HepG2 (cell line): ENCODE data around the gene FURIN. TPM values are rescaled to one million over a fixed set of nuclear protein-coding genes. Genes with fewer than 3 reads are reported as not detected.

ENCODE experiments used
- ARNTL ChIP-seq: sonication (generic); formaldehyde crosslinking; IDR thresholded peaks from 2 replicates; pipeline ENCODE4 v1.4.0; 2020; ENCODE audit warnings: mild to moderate bottlenecking, missing genetic modification reagents
- GABPA ChIP-seq, 2 experiments: IDR thresholded peaks; 2 replicates each; pipeline ENCODE4 v1.6.1; 2011 to 2016; ENCODE audit warnings: low read depth in 2 of 2, low read length in 1 of 2, missing biosample characterization in 1 of 2, missing genetic modification characterization in 1 of 2
- ISX ChIP-seq: sonication (generic); formaldehyde crosslinking; conservative IDR thresholded peaks from 2 replicates; pipeline ENCODE4 v1.5.0; 2020; ENCODE audit warnings: missing genetic modification reagents
- MAFK ChIP-seq, 2 experiments: IDR thresholded peaks in 1 of 2; conservative IDR thresholded peaks in 1 of 2; 2 replicates each; pipeline ENCODE4 v1.6.1; 2011; ENCODE audit warnings: improper control_type of control experiment in 2 of 2, low read length in 2 of 2
- MLLT10 ChIP-seq: sonication (generic); formaldehyde crosslinking; IDR thresholded peaks from 2 replicates; pipeline ENCODE4 v1.4.0; 2020; ENCODE audit warnings: missing genetic modification reagents
- MXD4 ChIP-seq: IDR thresholded peaks from 2 replicates; pipeline ENCODE4 v1.6.1; 2016; ENCODE audit warnings: mild to moderate bottlenecking, missing biosample characterization, missing genetic modification reagents
- TAF1 ChIP-seq: sonication (generic); formaldehyde crosslinking; IDR thresholded peaks from 2 replicates; pipeline ENCODE4 v1.4.0; 2020; ENCODE audit warnings: missing genetic modification reagents
- TRAFD1 ChIP-seq: sonication (generic); formaldehyde crosslinking; IDR thresholded peaks from 2 replicates; pipeline ENCODE4 v1.5.1; 2020; ENCODE audit warnings: missing genetic modification reagents, mild to moderate bottlenecking, borderline replicate concordance
- ZEB1 ChIP-seq: IDR thresholded peaks from 2 replicates; pipeline ENCODE4 v1.6.1; 2012; ENCODE audit warnings: mild to moderate bottlenecking, low read depth, inconsistent platforms; ENCODE audit not compliant: insufficient replicate concordance
- ZNF24 ChIP-seq: fragments of 450-650 bp; IDR thresholded peaks from 2 replicates; pipeline ENCODE4 v1.6.1; 2017; ENCODE audit warnings: antibody characterized with exemption, mild to moderate bottlenecking
- ZNF33A ChIP-seq: sonication (generic); formaldehyde crosslinking; IDR thresholded peaks from 2 replicates; pipeline ENCODE4 v1.5.1; 2020; ENCODE audit warnings: missing genetic modification reagents, mild to moderate bottlenecking, moderate library complexity, borderline replicate concordance
- ZNF580 ChIP-seq: IDR thresholded peaks from 2 replicates; pipeline ENCODE4 v1.6.1; 2016; ENCODE audit warnings: low read depth, borderline replicate concordance
- ZNF709 ChIP-seq: sonication (generic); formaldehyde crosslinking; IDR thresholded peaks from 2 replicates; pipeline ENCODE4 v1.5.0; 2020; ENCODE audit warnings: mild to moderate bottlenecking, missing genetic modification reagents
- ZNF75D ChIP-seq: sonication (generic); formaldehyde crosslinking; IDR thresholded peaks from 2 replicates; pipeline ENCODE4 v1.8.1; 2023; ENCODE audit warnings: missing genetic modification reagents, mild to moderate bottlenecking, borderline replicate concordance
- ZNF773 ChIP-seq: sonication (generic); formaldehyde crosslinking; IDR thresholded peaks from 2 replicates; pipeline ENCODE4 v1.4.0; 2020; ENCODE audit warnings: missing genetic modification reagents, borderline replicate concordance
- ZNF841 ChIP-seq: sonication (generic); formaldehyde crosslinking; IDR thresholded peaks from 2 replicates; pipeline ENCODE4 v1.8.1; 2023; ENCODE audit warnings: missing genetic modification reagents, borderline replicate concordance
- ZSCAN20 ChIP-seq: sonication (generic); formaldehyde crosslinking; IDR thresholded peaks from 2 replicates; pipeline ENCODE4 v1.4.0; 2020; ENCODE audit warnings: missing genetic modification reagents, mild to moderate bottlenecking, borderline replicate concordance
- polyA plus RNA-seq, 8 experiments: library from polyadenylated mRNA; depleted of rRNA in 3 of 8; stranded (reverse) in 7 of 8; unstranded in 1 of 8; fragments of >200 nt; fragmentation: Illumina TruSeq in 4 of 8; extraction: Trizol in 4 of 8; gene quantifications; 2 replicates each; pipeline versions ENCODE4 v1.2.1 to v1.2.3, GENCODE V29; 2011 to 2016; ENCODE audit warnings: low read depth in 4 of 8, missing spikeins in 1 of 8, mixed read lengths in 1 of 8; ENCODE audit not compliant: insufficient read depth in 1 of 8
- total RNA-seq, 5 experiments: library from RNA; depleted of rRNA; stranded (reverse); fragments of >200 nt; fragmentation: Illumina TruSeq; extraction: Trizol; gene quantifications; 2 replicates each; pipeline ENCODE4 v1.2.3, GENCODE V29; 2016; ENCODE audit warnings: low read depth in 1 of 5
- TF ChIP-seq, protein P1 (sequence below): sonication (generic); formaldehyde crosslinking; IDR thresholded peaks from 2 replicates; pipeline ENCODE4; 2020; ENCODE audit warnings: missing genetic modification reagents, mild to moderate bottlenecking, borderline replicate concordance
- TF ChIP-seq, protein P2 (sequence below): sonication (generic); formaldehyde crosslinking; IDR thresholded peaks from 2 replicates; pipeline ENCODE4 v1.9.0; 2022; ENCODE audit warnings: missing genetic modification reagents, mild to moderate bottlenecking, borderline replicate concordance
- TF ChIP-seq, protein P3 (sequence below): sonication (generic); formaldehyde crosslinking; IDR thresholded peaks from 2 replicates; pipeline ENCODE4 v1.5.0; 2020; ENCODE audit warnings: missing genetic modification reagents, mild to moderate bottlenecking, borderline replicate concordance
- TF ChIP-seq, protein P4 (sequence below): sonication (generic); formaldehyde crosslinking; IDR thresholded peaks from 2 replicates; pipeline ENCODE4 v1.8.1; 2023; ENCODE audit warnings: mild to moderate bottlenecking, moderate library complexity, missing genetic modification reagents

The FURIN gene
- total and polyA plus RNA-seq, 2 of the 13 experiments (the other 11 are each of a cell fraction or from before 2014, with no cell fraction given), result 15.2 to 17.4 TPM

DNA sequence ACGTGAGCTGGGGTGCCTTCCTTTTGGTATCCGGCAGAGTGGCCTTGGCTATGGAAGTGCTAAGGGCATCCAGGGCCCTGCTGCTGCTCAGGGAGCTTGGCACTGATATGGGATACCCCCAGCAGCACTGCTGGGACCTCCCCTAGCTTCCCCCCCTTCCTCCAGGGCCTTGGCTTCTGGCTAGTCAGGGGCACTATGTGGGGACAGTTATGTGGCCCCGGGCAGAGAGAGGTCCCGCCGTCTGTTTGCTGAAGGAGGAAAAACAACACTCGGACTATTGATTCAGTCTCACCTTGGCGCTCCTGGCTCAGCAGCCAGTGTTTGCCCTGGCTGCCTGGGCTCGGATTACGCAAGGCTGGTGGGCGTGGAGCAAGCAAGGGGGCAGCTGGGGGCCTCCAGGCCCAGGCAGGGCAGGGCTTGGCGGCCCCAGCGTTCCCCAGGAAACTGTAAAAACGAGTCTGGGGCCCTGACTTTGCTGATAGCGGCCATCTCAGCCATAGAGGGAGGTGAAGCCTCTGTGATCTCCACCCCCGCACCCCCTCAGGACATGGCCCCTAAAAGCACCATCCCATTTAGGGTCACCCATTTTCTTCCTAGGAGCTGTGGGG, 5.7 kb downstream of the FURIN start (continued):
- TF ChIP-seq, protein P1, sequence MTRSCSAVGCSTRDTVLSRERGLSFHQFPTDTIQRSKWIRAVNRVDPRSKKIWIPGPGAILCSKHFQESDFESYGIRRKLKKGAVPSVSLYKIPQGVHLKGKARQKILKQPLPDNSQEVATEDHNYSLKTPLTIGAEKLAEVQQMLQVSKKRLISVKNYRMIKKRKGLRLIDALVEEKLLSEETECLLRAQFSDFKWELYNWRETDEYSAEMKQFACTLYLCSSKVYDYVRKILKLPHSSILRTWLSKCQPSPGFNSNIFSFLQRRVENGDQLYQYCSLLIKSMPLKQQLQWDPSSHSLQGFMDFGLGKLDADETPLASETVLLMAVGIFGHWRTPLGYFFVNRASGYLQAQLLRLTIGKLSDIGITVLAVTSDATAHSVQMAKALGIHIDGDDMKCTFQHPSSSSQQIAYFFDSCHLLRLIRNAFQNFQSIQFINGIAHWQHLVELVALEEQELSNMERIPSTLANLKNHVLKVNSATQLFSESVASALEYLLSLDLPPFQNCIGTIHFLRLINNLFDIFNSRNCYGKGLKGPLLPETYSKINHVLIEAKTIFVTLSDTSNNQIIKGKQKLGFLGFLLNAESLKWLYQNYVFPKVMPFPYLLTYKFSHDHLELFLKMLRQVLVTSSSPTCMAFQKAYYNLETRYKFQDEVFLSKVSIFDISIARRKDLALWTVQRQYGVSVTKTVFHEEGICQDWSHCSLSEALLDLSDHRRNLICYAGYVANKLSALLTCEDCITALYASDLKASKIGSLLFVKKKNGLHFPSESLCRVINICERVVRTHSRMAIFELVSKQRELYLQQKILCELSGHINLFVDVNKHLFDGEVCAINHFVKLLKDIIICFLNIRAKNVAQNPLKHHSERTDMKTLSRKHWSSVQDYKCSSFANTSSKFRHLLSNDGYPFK, result peak; percentile 82; the same call in 1 of the 2 replicates
- no peak for TF ChIP-seq ZNF24
- TF ChIP-seq ISX (CRISPR knock-in tag), result no peak
- no peak for TF ChIP-seq ZNF75D (CRISPR knock-in tag)
- TF ChIP-seq, protein P2, sequence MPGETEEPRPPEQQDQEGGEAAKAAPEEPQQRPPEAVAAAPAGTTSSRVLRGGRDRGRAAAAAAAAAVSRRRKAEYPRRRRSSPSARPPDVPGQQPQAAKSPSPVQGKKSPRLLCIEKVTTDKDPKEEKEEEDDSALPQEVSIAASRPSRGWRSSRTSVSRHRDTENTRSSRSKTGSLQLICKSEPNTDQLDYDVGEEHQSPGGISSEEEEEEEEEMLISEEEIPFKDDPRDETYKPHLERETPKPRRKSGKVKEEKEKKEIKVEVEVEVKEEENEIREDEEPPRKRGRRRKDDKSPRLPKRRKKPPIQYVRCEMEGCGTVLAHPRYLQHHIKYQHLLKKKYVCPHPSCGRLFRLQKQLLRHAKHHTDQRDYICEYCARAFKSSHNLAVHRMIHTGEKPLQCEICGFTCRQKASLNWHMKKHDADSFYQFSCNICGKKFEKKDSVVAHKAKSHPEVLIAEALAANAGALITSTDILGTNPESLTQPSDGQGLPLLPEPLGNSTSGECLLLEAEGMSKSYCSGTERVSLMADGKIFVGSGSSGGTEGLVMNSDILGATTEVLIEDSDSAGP (CRISPR knock-in tag), result peak; percentile 95
- no peak for TF ChIP-seq ZNF33A (CRISPR knock-in tag)
- TF ChIP-seq ZNF580 (CRISPR knock-in tag), result peak; percentile 93; the same call in 1 of the 2 replicates
- TF ChIP-seq GABPA (IDR thresholded peaks at IDR 0.05; ENCODE audit: low read depth, low read length), result no peak
- 0 out of 2 replicates have a peak, but pooled peaks have one; percentile 9 for TF ChIP-seq GABPA (CRISPR knock-in tag; IDR thresholded peaks at IDR 0.05; ENCODE audit: low read depth)
- TF ChIP-seq ZEB1, result peak; percentile 84
- TF ChIP-seq TAF1 (CRISPR knock-in tag), result peak; percentile 22; the same call in 1 of the 2 replicates
- peak; percentile 12 to 20; a peak in 2 of 4 replicates for TF ChIP-seq MAFK (conservative IDR thresholded peaks at IDR 0.05 in 1 of 2, IDR thresholded peaks at IDR 0.05 in 1 of 2; ENCODE audit: low read length in 2 of 2)
- no peak for TF ChIP-seq ZSCAN20 (CRISPR knock-in tag)
- 0 out of 2 replicates have a peak, but pooled peaks have one; percentile 56 for TF ChIP-seq MXD4 (CRISPR knock-in tag)
- no peak for TF ChIP-seq TRAFD1 (CRISPR knock-in tag)
- TF ChIP-seq ZNF709, result 0 out of 2 replicates have a peak, but pooled peaks have one; percentile 53
- TF ChIP-seq, protein P3, sequence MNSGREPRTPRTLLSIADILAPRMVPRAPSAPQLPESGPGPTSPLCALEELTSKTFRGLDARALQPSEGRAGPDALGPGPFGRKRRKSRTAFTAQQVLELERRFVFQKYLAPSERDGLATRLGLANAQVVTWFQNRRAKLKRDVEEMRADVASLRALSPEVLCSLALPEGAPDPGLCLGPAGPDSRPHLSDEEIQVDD (CRISPR knock-in tag), result no peak
- TF ChIP-seq MLLT10, result no peak
- peak; percentile 92 for TF ChIP-seq ARNTL
- no peak for TF ChIP-seq ZNF773
- TF ChIP-seq, protein P4, sequence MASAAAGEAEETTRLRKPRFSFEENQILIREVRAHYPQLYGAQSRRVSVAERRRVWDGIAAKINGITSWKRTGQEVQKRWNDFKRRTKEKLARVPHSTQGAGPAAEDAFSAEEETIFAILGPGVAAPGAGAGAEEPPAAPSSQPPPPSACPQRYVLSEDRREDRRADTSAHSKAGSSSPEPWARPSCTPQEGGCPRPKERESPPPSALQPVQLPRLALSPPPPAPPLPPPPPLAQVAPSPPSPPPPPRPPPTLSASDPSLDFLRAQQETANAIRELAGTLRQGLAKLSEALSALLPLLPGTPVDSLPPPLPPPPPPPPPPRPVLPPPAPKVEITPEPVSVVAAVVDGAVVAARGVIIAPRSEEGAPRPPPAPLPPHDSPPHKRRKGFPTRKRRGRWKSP (CRISPR knock-in tag), result peak; percentile 85; the same call in 1 of the 2 replicates
- no peak for TF ChIP-seq ZNF841 (CRISPR knock-in tag)
